Glomerular visceral epithelial cell (primary cell): ENCODE data around the gene SCNN1B.

Source experiments
- DNase-seq: peaks from one replicate; pipeline ENCODE4 v3.0.0-alpha.2; 2016; ENCODE audit errors: extremely low spot score

Gene SCNN1B

DNA sequence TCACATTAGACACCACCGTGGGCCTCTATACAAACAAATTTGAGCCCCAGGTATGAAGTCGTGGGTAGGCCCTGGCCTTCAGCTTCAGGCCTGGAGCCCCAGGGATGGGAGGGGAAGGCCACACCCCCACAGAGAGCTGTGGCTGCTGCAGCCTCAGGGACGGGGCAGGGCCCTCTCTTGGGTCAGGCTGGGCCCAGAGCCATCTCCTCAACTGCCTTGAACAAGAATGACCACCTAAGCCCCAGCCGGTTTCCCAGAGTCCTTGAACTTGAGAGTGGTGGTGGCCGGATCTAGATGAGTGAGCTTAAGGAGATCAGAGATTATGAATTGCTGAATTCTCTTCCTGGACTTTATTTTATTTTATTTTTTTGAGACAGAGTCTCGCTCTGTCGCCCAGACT, 18.6 kb downstream of the SCNN1B start:
- no peak for DNase-seq

DNA sequence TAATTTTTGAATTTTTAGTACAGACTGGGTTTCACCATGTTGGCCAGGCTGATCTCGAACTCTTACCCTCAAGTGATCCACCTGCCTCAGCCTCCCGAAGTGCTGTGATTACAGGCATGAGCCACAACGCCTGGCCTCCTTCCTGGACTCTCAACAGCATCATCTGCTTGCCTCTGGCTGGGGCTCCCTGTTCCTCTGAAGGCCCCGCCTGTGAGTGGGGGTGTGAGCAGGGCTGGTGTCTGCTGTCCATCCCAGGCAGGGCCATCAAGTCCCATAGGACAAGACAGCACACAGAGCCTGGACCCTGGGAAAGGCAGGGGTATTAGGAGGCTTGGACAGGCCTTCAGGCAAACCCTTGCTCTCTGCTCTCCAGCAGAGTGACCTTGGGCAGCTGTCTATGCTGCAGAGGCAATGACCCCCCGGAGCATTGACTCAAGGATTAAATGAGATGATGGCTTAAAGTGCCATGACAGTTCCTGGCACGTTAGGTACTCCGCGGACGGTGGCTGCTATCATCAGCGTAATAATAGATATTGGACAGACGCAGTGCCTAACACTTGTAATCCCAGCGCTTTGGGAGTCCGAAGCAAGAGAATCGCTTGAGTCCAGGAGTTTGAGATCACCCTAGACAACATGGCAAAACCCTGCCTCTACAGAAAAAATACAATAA, 19.2 kb downstream of the SCNN1B start:
- no peak for DNase-seq

DNA sequence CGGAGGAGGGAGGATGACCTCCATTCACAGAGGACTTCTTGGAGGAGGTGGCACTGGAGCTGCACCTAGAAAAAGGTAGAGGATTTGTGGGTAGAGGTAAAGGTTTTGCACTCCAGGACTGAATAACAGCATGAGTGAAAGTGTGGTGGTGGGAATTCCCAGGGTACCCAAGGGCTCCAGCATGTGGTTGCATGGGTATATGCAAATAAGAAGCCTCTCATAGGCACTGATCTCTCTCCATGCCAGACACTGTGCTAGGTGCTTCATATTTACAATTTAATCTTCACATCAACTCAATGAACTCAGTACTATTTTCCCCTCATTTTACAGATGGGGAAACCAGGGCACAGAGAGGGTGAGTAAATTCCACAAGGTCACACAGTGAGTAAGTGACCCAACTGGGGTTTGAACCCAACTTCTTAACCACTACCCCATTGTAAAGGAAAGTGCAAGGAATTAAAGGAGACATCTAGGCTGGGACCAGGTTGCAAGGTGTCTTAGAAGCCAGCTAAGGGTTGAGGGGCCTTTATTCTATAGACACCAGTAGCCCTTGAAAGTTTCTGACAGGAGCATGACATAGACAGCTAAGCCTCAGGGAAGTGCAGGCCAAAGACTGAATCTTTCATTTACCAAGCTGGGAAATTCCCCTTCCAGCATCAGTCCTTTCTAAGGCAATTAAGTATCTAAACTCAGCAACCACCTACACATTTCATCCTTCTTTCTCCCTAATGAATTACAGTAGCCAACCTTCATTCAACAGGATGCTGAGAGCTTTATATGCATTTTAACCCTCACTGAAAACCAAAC, 21.3 kb downstream of the SCNN1B start:
- DNase-seq, result no peak

DNA sequence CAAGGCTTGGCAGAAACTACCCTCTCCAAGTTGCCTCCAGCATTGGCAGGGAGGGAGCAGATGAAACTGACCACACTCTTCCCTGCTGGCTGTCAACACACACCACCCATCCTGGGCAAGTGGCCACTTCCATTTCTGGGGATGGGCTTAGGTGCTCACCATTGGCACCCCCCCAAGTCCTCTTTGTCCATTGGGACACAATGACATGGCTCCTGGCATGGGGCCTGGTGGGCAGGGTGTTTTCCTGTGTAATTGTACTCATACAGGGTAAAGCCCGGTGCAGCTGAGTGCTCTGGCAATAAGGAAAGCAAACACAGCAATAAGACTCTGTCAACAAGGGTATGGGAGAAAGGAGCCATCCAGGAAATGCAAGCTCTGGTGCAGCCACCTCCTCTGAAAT, 22.6 kb downstream of the SCNN1B start:
- no peak for DNase-seq

DNA sequence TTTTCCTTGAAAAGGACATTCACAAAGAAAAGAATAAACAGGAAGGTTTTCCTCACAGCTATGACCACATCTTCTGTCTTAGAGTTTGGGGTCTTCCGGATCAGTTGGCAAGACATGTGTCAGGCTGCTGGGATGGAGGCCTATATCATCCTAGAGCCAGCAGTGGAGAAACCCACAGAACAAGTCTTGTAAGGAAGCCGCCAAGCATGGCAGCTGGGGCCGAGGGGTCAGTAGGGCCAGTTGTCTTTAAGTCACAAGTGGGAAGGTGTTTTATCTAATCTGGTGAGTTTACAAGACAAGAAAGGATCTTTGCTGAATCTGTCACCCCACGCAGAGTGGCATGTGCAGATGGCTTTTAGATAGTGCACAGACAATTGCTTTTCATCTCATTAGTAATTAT, 25.7 kb downstream of the SCNN1B start:
- DNase-seq, result no peak

DNA sequence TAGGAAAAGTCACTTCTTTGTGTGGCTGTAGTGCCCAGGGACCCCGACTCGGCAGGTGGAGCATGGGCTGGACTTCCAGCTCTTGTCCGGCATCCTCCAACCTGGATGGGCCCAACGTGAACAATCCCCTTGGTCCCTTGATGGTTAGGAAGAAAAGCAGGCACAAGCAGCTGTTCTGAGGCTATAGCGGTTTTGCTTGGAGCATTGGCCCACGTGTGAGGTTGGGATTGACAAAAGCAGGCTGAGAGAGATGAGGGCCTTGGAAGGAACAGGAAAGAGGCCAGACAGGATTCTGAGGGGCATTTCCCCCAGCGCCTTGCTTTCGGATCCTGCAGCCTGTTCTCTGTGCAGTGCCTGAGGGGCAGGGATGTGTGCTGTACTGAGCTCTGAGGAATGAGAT, 28.1 kb downstream of the SCNN1B start:
- DNase-seq, result no peak

DNA sequence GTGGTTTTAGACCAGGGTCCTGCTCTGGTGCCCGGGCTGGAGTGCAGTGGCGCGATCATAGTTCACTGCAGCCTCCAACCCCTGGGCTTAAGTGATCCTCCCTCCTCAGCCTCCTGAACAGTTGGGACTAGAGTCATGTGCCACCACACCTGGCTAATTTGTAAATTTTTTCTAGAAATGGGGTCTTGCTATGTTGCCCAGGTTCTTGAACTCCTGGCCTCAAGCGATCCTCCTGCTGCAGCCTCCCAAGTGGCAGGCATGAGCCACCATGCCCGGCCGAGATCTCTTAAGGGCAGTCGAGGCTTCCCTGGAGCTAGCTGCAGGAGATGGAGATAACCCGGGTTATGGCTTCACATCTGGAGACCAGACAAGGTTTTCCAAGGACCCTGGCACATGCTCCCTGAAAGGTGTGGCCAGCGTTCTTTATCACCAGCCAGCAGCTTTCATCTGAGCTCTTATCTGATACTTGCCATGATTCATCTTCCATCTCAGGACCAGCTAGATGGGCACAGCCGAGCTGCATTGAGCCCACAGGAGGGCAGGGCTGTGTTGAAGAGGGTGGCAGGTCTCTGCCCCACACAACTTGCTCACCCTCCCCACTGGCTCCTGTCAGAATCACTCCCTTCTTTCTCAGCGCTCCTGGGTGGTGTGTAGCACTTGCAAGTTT, 28.6 kb downstream of the SCNN1B start:
- DNase-seq, result no peak

DNA sequence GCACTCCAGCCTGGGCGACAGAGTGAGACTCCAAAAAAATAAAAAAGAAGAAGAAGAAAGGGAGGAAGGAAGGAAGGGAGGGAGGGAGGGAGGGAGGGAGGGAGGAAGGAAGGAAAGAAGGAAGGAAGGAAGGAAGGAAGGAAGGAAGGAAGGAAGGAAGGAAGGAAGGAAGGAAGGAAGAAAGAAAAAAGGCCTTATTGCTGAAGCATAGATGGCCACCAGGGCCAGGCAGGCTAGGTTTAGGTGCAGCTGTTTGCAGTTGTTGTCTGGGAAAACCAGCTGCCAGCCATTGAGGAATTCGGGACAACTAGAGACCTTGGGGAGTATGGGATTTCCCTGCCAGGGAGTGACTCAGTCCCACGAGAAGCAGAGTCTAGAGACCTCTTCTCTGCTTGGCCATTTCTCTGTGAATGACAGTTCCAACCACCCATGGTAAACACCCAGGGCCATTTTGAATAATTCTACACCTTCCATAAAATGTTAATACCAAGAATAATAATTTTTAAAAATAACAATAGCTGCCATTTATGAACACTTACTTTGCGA, 31.0 kb downstream of the SCNN1B start:
- no peak for DNase-seq

DNA sequence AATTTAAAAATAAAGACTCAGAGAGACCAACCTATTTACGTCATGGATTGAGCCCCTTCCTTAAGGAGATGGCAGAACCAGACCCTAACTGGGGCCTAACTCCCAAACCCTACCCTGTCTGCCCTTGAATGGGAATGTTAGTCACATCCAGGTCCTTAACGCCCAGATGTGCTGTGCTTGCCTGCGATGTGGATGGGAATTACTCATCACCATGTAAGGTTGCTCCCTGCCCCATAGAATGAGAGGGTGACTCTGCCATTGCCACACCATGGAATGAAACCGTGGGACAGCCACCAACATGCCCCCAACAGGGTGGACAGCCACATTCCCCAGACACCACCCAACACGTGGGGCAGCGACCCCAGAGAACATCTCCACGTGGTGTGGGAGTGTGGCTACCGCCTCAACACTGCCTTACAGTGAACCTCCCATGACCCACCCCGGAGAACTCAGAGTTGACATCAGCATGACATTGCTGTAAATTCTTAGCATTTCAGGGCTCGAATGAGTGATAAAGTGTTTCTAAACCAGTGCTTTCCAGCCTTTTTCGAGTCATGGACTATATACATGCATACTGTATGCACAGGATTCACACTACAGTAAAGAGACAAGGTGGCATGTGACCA, 31.8 kb downstream of the SCNN1B start:
- no peak for DNase-seq

DNA sequence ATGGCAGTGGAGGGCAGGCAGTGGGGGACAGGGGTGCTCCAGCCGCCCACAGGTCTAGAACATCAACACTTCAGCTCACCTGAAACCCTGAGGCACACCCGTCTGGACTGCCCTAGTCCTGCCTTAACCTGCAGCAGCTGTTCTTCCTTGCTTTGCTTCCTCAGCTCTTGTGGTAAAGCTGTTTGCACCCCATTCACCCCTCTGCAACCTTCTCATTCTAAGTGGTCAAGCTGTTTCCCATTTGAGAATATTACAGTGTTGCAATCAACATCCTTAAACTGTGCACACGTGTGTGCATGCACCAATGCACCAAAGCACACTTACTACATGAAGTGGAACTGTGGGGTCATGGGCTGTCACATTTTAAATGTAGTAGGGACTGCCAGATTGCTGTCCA, 32.4 kb downstream of the SCNN1B start:
- DNase-seq, result no peak

DNA sequence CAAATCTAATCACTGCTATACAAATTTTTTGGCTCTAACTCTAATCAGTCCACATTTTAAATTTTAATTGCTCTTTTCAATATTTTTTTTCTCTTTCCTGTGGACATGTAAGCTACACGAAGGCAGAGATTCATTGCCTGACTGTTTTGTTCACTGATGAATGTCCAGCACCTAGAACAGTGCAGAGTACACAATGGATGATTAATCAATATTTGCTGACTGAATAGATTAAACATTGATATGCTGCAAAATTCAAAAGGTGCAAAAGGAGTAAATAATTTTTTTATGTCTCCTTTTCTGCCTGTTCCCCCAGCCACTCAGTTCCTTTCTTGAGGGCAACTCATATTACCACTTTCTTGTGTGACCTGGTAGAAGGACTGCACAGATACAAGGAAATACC, 32.8 kb downstream of the SCNN1B start:
- DNase-seq, result no peak

DNA sequence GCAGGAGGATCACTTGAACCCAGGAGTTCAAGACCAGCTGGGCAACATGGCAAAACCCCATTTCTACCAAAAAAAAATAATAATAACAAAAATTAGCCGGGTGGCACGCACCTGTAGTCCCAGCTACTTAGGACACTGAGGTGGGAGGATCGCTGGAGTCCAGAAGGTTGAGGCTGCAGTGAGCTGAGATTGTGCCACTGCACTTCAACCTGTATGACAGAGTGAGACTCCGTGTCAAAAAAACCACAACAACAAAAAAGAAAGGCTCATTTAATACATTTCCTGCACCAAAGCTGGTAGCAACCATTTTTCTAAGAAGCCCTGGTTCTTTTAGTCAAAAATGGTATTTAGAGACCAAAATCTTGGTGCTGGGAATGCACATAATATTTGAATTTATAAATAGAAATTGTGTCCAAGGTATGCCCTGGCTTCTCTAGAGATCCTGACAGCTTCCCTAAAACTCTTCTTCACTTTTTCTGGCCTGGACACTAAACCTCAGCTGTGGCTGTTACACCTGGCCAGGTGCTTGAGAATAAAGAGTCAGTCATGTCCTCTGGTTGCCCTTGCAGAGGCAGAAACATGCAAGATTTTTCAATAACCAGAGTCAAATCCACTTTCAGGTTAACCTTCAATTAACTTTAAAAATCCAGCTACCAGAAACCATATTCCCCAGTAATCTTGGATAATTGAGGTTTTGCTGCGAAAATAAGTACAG, 35.9 kb downstream of the SCNN1B start:
- no peak for DNase-seq

DNA sequence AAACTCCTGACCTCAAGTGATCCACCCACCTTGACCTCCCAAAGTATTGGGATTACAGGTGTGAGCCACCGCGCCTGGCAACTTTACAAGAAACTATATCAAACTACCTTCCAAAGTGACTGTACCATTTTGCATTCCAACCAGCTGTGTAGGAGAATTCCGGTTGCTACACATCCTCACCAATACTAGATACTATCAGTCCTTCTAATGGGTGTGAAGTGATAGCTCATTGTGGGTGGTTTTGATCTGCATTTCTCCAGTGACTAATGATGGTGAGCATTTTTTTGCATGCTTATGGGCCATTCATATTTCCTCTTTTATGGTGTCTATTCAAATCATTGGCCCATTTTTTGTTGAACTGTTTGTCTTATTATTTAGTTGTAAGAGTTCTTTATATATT, 37.7 kb downstream of the SCNN1B start:
- no peak for DNase-seq

DNA sequence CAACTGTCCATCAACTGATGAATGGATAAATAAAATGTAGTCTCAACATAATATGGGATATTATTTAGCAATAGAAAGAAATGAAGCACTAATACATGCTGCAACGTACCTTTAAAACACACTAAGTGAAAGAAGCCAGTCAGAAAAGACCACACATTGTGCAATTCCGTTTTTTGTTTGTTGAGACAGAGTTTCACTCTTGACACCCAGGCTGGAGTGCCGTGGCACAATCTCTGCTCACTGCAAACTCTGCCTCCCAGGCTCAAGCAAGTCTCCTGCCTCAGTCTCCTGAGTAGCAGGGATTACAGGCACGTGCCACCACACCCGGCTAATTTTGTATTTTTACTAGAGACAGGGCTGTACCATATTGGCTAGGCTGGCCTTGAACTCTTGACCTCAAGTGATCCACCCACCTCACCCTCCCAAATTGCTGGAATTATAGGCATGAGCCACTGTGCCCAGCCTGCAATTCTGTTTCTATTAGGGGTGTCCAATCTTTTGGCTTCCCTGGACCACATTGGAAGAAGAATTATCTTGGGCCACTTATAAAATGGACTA, 40.1 kb downstream of the SCNN1B start:
- no peak for DNase-seq

DNA sequence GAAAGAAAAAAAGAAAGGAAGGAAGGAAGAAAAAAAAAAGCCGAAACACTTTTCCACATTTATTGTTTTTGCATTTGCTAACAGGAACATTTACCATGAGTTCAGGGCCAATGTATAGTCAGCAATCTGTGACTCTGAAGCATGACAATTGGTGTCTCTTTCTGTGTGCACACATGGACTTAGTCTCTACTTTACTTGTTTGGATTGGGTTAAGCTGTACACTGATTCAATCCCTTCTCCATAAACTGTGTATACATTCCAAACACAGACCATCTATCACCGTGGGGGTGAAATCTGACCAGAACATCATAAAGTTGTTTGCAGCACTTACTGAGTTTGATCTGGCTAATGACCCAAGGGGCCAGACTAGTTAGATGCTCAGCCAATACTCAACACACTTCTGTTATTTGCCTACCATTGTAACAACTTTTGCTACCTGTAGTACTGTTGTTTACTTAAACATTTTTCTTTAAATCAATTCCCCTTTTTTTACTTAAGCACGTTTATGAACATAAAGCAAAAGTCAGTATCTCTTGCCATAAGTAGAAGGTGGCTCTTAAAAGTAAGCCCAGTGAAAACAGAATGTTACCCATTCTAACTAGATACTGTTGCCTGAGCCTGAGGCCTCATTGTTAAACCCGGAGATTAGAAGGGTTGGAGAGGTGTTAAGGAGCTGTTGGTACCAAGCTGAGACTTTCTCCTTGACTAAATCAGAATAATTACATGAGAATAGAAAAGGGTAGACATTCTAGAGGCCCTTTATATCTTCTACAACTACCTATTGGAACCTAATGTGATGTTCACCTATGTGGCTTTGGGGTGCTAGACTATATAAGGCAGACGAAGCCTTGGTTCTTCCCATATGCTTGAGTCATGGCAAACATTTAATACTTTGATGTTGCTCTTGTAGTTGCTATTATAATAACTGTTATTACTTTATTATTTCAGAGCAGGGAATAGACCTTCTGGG, 41.8 kb downstream of the SCNN1B start:
- DNase-seq, result no peak

DNA sequence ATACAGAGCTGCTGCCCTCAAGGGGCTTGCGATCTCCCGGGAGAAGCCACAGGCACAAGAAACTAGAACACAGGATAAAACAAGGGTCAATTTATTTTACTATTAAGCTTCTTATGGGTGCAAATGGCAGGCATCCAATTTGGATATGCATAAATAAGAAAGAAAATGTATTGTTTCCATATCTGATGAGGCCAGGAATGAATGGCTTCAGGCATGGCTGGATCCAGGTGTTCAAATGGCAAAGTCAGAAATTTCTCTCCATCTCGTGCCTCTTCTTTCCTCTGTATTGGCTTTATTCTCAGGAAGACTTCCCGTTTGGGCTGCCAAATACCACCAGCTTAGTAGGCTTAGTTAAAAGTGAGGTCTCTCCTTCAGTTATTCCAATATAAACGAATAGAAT, 43.1 kb downstream of the SCNN1B start:
- no peak for DNase-seq

DNA sequence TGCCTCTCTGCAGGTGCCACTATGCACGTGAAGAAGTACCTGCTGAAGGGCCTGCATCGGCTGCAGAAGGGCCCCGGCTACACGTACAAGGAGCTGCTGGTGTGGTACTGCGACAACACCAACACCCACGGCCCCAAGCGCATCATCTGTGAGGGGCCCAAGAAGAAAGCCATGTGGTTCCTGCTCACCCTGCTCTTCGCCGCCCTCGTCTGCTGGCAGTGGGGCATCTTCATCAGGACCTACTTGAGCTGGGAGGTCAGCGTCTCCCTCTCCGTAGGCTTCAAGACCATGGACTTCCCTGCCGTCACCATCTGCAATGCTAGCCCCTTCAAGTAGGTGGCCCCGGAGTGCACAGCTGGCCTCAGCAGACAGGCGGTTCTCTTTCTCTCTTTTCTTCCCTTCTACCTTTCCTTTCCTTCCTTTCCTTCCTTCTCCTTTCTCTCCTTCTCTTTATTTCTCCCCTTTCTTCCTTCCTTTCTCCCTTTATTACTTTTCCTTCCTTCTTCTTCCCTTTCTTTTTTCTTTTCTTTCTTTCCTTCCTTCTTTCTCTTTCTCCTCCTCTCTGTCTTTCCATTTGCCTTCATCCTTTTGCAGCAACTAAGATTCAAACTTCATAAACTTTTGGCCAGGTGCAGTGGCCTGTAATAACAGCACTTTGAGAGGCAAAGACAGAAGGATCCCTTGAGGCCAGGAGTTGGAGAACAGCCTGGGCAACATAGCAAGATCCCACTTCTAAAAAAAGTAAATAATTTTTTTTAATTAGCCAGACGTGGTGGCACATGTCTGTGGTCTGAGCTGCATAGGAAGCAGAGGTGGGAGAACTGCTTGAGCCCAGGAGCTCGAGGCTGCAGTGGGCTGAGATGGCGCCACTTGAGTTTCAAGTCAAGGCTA, 46.7 kb downstream of the SCNN1B start:
- DNase-seq, result no peak

DNA sequence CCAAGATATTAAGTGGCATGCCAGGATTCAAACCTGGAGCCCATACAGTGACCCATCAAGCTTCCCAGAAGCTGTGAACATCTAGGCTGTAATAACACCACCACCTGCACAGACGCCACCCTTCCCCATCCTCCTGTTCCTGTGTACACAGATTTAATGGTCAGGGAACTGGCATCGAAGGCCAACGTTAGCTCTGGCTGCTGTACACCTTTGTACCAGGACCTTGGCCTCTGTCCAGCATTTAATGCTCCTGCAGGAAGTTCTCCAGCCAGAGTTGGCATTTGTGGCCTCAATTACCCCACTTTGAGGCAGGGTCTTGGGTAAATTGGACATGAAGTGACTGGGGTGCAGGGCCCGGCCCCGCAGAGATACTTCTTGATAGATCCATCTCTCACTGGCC, 49.3 kb downstream of the SCNN1B start:
- no peak for DNase-seq

DNA sequence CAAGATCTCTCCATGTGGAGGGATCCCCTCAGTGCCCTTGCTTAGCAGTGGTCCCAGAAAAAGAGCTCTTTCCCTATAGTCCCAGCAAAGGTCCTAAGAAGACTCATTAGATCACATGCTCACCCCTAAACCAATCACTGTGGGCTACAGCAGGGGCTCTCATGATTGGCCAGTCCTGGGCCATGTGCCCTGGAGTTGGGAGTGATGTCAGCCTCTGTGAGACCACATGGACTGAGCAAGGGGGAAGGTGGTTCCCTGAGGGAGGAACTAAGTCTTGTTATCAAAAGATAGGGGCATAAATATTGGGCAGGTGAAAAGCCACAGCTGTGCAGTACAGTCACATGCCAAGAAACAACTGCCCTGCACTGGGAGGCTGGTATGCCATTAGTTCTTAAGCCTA, 51.3 kb downstream of the SCNN1B start:
- no peak for DNase-seq
